GM19099 (cell line): Measurements from ENCODE around the gene TRPM2.

Experiments used
- POLR2A ChIP-seq: IDR thresholded peaks from 3 replicates; pipeline ENCODE4 v1.6.1; 2011; ENCODE audit warnings: low read depth; ENCODE audit not compliant: insufficient read length; ENCODE audit errors: extremely low read depth

Gene TRPM2

GRCh38 chr21:44370027-44370735 lies 16.8 kb downstream of the TRPM2 start:
- no peak for TF ChIP-seq POLR2A

- no peak for TF ChIP-seq POLR2A
These were observed 17.5 kb downstream of the TRPM2 start for GRCh38 chr21:44370786-44371410.

- TF ChIP-seq POLR2A, result no peak
These were observed 18.2 kb downstream of the TRPM2 start for GRCh38 chr21:44371596-44371995.

- TF ChIP-seq POLR2A, result no peak
These were observed 19.2 kb downstream of the TRPM2 start for GRCh38 chr21:44372616-44373015.

- TF ChIP-seq POLR2A, result no peak
These were observed 21.3 kb downstream of the TRPM2 start for GRCh38 chr21:44374601-44375280.

GRCh38 chr21:44375281-44375651 lies 21.8 kb downstream of the TRPM2 start:
- no peak for TF ChIP-seq POLR2A

- TF ChIP-seq POLR2A, result no peak
These were observed 22.4 kb downstream of the TRPM2 start for GRCh38 chr21:44375761-44376241.

- no peak for TF ChIP-seq POLR2A
These were observed 23.2 kb downstream of the TRPM2 start for GRCh38 chr21:44376606-44377005.

GRCh38 chr21:44377201-44377921 lies 23.9 kb downstream of the TRPM2 start:
- TF ChIP-seq POLR2A, result no peak

GRCh38 chr21:44377922-44378645 lies 24.7 kb downstream of the TRPM2 start:
- TF ChIP-seq POLR2A, result no peak

GRCh38 chr21:44378646-44379514 lies 25.5 kb downstream of the TRPM2 start:
- TF ChIP-seq POLR2A, result no peak

GRCh38 chr21:44379515-44379848 lies 26.1 kb downstream of the TRPM2 start:
- TF ChIP-seq POLR2A, result no peak

- no peak for TF ChIP-seq POLR2A
These were observed 26.8 kb downstream of the TRPM2 start for GRCh38 chr21:44379991-44380865.
